Measurements from ENCODE around the gene KXD1.
A peak's percentile ranks its signal among the peaks of the same experiment; 100 is the strongest.

Gene KXD1

GRCh38 chr19:18603255-18603957 is 45.7 kb downstream of the KXD1 start:
- Histone ChIP-seq H3K4me3 (ENCODE audit: low read depth, low read length) (no peak overlapping the region), H3K27me3 (ENCODE audit: insufficient read depth, low read length) (peaks cover 21% of the 10 kb centered on the region), H2AFZ (ENCODE audit: low read length, unreplicated experiment) (no peak overlapping the region), H3K79me2 (ENCODE audit: control insufficient read depth, insufficient read depth, low read length, unreplicated experiment) (no peaks in the 10 kb centered on the region), H3K4me1 (ENCODE audit: control insufficient read depth, insufficient read depth, low read length, unreplicated experiment) (no peaks in the 10 kb centered on the region), H3K36me3 (ENCODE audit: insufficient read depth, low read length) (no peaks in the 10 kb centered on the region), H3K27ac (ENCODE audit: low read depth, low read length) (no peak overlapping the region)

- H3K4me1 ChIP-seq (ENCODE audit: control insufficient read depth, insufficient read depth, low read length, unreplicated experiment): no peaks in the 10 kb centered on the region
- no peak overlapping the region; the same call in 1 of the 2 replicates for H3K4me3 ChIP-seq (ENCODE audit: low read depth, low read length)
- H3K27me3 ChIP-seq (ENCODE audit: insufficient read depth, low read length): peaks cover 28% of the 10 kb centered on the region
- no peak overlapping the region for H3K27ac ChIP-seq (ENCODE audit: low read depth, low read length)
- no peaks in the 10 kb centered on the region for H3K79me2 ChIP-seq (ENCODE audit: control insufficient read depth, insufficient read depth, low read length, unreplicated experiment)
- no peaks in the 10 kb centered on the region for H3K36me3 ChIP-seq (ENCODE audit: insufficient read depth, low read length)
- H2AFZ ChIP-seq (ENCODE audit: low read length, unreplicated experiment): no peak overlapping the region
These were observed 46.5 kb downstream of the KXD1 start for GRCh38 chr19:18603958-18604819.

- Histone ChIP-seq H3K27me3 (ENCODE audit: insufficient read depth, low read length) (peaks cover 34% of the 10 kb centered on the region), H3K27ac (ENCODE audit: low read depth, low read length) (no peak overlapping the region), H3K36me3 (ENCODE audit: insufficient read depth, low read length) (no peaks in the 10 kb centered on the region), H3K4me3 (ENCODE audit: low read depth, low read length) (no peak overlapping the region), H3K4me1 (ENCODE audit: control insufficient read depth, insufficient read depth, low read length, unreplicated experiment) (no peaks in the 10 kb centered on the region), H3K79me2 (ENCODE audit: control insufficient read depth, insufficient read depth, low read length, unreplicated experiment) (no peaks in the 10 kb centered on the region), H2AFZ (ENCODE audit: low read length, unreplicated experiment) (no peak overlapping the region)
These were observed 47.1 kb downstream of the KXD1 start for GRCh38 chr19:18604820-18605159.

GRCh38 chr19:18605196-18605545 is 47.5 kb downstream of the KXD1 start:
- Histone ChIP-seq H3K27me3 (ENCODE audit: insufficient read depth, low read length) (peaks cover 38% of the 10 kb centered on the region), H3K36me3 (ENCODE audit: insufficient read depth, low read length) (no peaks in the 10 kb centered on the region), H2AFZ (ENCODE audit: low read length, unreplicated experiment) (no peak overlapping the region), H3K79me2 (ENCODE audit: control insufficient read depth, insufficient read depth, low read length, unreplicated experiment) (no peaks in the 10 kb centered on the region), H3K27ac (ENCODE audit: low read depth, low read length) (no peak overlapping the region), H3K4me3 (ENCODE audit: low read depth, low read length) (peak overlapping the region; percentile 52), H3K4me1 (ENCODE audit: control insufficient read depth, insufficient read depth, low read length, unreplicated experiment) (no peaks in the 10 kb centered on the region)

- H3K27me3 ChIP-seq (ENCODE audit: insufficient read depth, low read length): peaks cover 43% of the 10 kb centered on the region
- H3K27ac ChIP-seq (ENCODE audit: low read depth, low read length): no peak overlapping the region
- peak overlapping the region; percentile 52 for H3K4me3 ChIP-seq (ENCODE audit: low read depth, low read length)
- H2AFZ ChIP-seq (ENCODE audit: low read length, unreplicated experiment): no peak overlapping the region
- H3K4me1 ChIP-seq (ENCODE audit: control insufficient read depth, insufficient read depth, low read length, unreplicated experiment): no peaks in the 10 kb centered on the region
- H3K79me2 ChIP-seq (ENCODE audit: control insufficient read depth, insufficient read depth, low read length, unreplicated experiment): no peaks in the 10 kb centered on the region
- no peaks in the 10 kb centered on the region for H3K36me3 ChIP-seq (ENCODE audit: insufficient read depth, low read length)
These were observed 48.0 kb downstream of the KXD1 start for GRCh38 chr19:18605546-18606280.

- Histone ChIP-seq H3K4me3 (ENCODE audit: low read depth, low read length) (peak within 1 kb of the TSS; percentile 73), H3K27me3 (ENCODE audit: insufficient read depth, low read length) (peaks cover 50% of the 10 kb centered on the region), H3K4me1 (ENCODE audit: control insufficient read depth, insufficient read depth, low read length, unreplicated experiment) (no peaks in the 10 kb centered on the region), H3K79me2 (ENCODE audit: control insufficient read depth, insufficient read depth, low read length, unreplicated experiment) (no peaks in the 10 kb centered on the region), H2AFZ (ENCODE audit: low read length, unreplicated experiment) (no peak within 1 kb of the TSS), H3K27ac (ENCODE audit: low read depth, low read length) (no peak within 1 kb of the TSS), H3K36me3 (ENCODE audit: insufficient read depth, low read length) (no peaks in the 10 kb centered on the region)
These were observed 48.9 kb downstream of the KXD1 start, which contains the start of gene CRLF1 for GRCh38 chr19:18606281-18607225. TSS of gene CRLF1 (minus strand) at chr19:18606799. CDS start at chr19:18606656, 143 bp downstream.

GRCh38 chr19:18607226-18608101 is 49.8 kb downstream of the KXD1 start:
- Histone ChIP-seq H3K4me1 (ENCODE audit: control insufficient read depth, insufficient read depth, low read length, unreplicated experiment) (no peaks in the 10 kb centered on the region), H3K79me2 (ENCODE audit: control insufficient read depth, insufficient read depth, low read length, unreplicated experiment) (no peaks in the 10 kb centered on the region), H3K36me3 (ENCODE audit: insufficient read depth, low read length) (no peaks in the 10 kb centered on the region), H3K4me3 (ENCODE audit: low read depth, low read length) (peak overlapping the region; percentile 73), H2AFZ (ENCODE audit: low read length, unreplicated experiment) (no peak overlapping the region), H3K27me3 (ENCODE audit: insufficient read depth, low read length) (peaks cover 59% of the 10 kb centered on the region), H3K27ac (ENCODE audit: low read depth, low read length) (no peak overlapping the region)

- H2AFZ ChIP-seq (ENCODE audit: low read length, unreplicated experiment): no peak overlapping the region
- no peak overlapping the region for H3K27ac ChIP-seq (ENCODE audit: low read depth, low read length)
- H3K27me3 ChIP-seq (ENCODE audit: insufficient read depth, low read length): peaks cover 66% of the 10 kb centered on the region
- no peaks in the 10 kb centered on the region for H3K36me3 ChIP-seq (ENCODE audit: insufficient read depth, low read length)
- H3K4me3 ChIP-seq (ENCODE audit: low read depth, low read length): peak overlapping the region; percentile 73
- no peaks in the 10 kb centered on the region for H3K79me2 ChIP-seq (ENCODE audit: control insufficient read depth, insufficient read depth, low read length, unreplicated experiment)
- H3K4me1 ChIP-seq (ENCODE audit: control insufficient read depth, insufficient read depth, low read length, unreplicated experiment): no peaks in the 10 kb centered on the region
These were observed 50.6 kb downstream of the KXD1 start for GRCh38 chr19:18608102-18608804.
